Loucy (cell line): ENCODE measurements around the gene SCAF11.

Experiments used
- EZH2phosphoT487 ChIP-seq: fragments of 200-600 bp; IDR thresholded peaks from 2 replicates; pipeline ENCODE4 v1.6.1; 2018; ENCODE audit warnings: antibody characterized with exemption, mild to moderate bottlenecking, moderate library complexity, borderline replicate concordance
- TF ChIP-seq, protein P1 (sequence below): fragments of 200-600 bp; sonication (generic); conservative IDR thresholded peaks from 2 replicates; pipeline ENCODE4 v1.5.1; 2014; ENCODE audit warnings: mild to moderate bottlenecking, antibody characterized with exemption, low read length

DNA sequence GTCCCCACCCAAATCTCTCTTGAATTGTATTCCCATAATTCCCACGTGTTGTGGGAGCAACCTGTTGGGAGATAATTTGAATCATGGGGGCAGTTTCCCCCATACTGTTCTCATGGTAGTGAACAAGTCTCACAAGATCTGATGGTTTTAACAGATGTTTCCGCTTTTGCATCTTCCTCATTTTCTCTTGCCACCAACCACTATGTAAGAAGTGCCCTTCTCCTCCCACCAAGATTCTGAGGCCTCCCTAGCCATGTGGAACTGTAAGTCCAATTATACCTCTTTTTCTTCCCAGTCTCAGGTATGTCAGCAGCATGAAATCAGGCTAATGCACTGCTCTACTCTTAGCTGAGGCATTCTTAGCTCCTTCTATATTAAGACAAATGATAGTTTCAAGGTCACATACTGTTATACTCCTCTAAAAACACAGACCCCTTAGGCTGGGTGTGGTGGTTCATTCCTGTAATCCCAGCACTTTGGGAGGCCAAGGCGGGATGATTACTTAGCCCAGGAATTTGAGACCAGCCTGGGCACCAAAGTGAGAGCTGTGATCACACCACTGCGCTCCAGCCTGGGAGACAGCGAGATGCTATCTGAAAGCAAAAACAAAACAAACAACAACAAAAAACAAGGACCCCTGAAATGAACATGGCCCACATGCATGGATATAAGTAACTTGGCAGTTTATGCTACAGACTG is 3.6 kb downstream of the SCAF11 start:
- TF ChIP-seq, protein P1, sequence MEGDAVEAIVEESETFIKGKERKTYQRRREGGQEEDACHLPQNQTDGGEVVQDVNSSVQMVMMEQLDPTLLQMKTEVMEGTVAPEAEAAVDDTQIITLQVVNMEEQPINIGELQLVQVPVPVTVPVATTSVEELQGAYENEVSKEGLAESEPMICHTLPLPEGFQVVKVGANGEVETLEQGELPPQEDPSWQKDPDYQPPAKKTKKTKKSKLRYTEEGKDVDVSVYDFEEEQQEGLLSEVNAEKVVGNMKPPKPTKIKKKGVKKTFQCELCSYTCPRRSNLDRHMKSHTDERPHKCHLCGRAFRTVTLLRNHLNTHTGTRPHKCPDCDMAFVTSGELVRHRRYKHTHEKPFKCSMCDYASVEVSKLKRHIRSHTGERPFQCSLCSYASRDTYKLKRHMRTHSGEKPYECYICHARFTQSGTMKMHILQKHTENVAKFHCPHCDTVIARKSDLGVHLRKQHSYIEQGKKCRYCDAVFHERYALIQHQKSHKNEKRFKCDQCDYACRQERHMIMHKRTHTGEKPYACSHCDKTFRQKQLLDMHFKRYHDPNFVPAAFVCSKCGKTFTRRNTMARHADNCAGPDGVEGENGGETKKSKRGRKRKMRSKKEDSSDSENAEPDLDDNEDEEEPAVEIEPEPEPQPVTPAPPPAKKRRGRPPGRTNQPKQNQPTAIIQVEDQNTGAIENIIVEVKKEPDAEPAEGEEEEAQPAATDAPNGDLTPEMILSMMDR: no peak
- no peak for TF ChIP-seq EZH2phosphoT487
